NCI-H524 (cell line): Measurements from ENCODE around the gene CRTC3.
"Not testable (repeated sequence)": the region's sequence is repeated elsewhere in the genome, so short reads cannot be mapped to it uniquely, and the experiment has no call there.

Source experiments
- DNase-seq, 2 experiments: peaks; one replicate each; lab custom pipeline; 2025; lab: John Stamatoyannopoulos, UW

CRTC3 gene

DNA sequence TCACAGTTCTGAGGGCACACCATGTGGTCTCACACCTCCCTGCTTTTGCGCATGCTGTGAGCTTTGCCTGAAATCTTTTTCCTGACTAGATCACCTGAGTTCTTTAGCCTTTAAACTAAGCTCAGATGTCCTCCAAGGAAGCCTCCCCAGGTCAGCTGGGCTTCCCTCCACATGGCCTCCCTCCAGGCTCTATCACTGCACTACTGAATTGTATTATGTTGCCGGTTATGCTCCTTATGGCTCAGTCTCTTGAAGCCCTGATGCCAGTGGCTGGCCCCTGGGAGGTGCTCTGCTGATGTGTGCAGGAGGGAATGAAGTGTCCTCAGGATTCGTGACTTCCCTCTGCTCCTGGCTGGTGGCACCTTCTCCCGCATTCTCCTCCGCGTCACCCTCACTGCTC, 94.1 kb downstream of the CRTC3 start:
- DNase-seq = peak in 1 of 2 experiments; percentile 35

- peak in 1 of 2 experiments; percentile 32 for DNase-seq
These were observed 94.7 kb downstream of the CRTC3 start for GRCh38 chr15:90624278-90624981.

GRCh38 chr15:90625037-90625436, 95.3 kb downstream of the CRTC3 start:
- DNase-seq = no peak

GRCh38 chr15:90629217-90629616, 99.5 kb downstream of the CRTC3 start:
- DNase-seq = no peak

DNA sequence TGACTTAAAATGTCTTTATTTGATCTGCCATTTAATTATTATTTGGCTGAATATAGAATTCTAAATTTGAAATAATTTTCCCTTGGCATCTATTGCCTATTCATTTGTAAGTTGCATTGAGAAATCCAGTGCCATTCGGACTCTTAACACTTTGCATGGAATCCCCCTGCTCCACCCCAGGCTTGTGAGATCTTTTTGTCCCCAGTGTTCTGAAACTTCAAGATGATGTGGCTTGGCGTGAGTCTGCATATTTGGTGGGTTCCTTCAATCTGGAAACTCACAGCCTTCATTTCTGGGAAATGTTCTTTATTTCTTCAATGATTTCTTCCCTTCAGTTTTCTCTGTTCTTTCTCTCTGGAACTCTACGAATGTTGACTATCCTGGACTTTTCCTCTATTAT, 103.6 kb downstream of the CRTC3 start:
- DNase-seq = no peak

GRCh38 chr15:90636993-90637392, 107.3 kb downstream of the CRTC3 start:
- DNase-seq = not testable (repeated sequence)

DNA sequence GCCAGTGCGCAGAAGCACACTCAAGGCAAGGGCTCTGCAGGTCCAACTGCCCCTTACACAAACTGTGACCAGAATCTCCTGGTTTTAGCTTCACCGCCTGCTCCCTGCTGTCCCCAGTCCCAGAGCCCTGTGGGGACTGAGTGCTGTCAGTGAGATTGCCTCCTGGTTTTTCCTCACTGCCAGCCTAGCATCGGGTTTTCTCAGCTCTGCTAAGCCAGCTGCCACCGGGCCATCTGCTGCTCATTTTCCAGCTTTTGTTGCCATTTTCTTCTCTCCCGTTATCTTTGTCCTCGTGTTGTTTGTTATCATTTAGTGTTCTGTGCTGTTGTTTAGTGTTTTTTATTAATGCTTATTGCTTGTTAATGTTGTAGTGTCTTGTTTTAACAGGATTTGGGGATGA, 108.0 kb downstream of the CRTC3 start:
- DNase-seq = peak; percentile 97 to 98

DNA sequence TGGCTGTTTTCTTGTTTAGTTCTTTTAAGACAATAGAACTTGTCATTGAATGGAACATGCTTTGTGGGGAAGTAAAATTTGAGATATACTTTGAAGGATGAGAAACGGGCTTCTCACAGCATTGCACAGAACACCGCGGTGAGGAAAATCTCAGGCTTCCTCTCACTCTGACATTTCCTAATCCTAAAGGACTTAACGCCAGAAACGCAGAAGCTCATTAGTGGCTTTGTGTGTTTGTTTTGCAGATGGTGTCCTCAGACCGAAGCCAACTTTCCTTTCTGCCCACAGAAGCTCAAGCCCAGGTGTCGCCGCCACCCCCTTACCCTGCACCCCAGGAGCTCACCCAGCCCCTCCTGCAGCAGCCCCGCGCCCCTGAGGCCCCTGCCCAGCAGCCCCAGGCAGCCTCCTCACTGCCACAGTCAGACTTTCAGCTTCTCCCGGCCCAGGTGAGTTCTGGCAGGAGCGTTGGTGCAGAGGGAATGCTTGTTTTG, 108.5 kb downstream of the CRTC3 start:
- peak; percentile 71 to 92 for DNase-seq

DNA sequence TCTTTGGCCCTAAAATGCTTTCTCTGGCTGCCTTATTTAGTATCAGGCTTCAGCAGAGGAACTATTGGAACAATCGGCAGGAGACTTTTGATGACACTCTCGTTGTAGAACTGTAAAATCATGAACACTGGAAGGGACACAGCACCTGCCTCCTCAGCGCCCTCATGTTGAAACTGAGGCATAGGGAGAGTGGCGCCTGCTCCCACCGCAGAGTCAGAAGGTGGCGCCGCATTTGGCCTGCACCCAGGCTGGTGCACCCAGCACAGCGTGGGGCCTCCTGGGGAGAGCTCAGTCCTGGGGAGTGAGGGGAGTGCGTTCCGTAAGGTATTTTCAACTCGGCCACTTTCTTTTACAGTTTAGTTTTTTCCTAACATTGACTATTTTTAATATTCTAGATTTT, 109.2 kb downstream of the CRTC3 start:
- DNase-seq = no peak

DNA sequence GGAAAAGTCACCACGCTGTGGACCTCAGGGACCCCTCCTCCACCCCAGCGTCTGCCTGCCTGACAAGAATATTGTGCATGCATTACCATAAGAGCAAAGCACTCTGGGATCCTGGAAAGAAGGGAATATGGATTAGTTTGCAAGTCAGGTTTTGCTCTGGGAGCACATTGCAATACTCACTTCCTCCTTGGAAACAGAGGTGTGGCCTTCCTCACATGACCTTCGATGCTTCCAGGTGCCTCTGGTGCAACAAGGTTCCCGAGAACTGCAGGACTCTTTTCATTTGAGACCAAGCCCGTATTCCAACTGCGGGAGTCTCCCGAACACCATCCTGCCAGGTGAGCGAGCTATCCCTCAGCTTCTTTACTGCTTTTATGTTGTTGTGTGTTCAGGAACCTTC, 111.1 kb downstream of the CRTC3 start:
- no peak for DNase-seq

DNA sequence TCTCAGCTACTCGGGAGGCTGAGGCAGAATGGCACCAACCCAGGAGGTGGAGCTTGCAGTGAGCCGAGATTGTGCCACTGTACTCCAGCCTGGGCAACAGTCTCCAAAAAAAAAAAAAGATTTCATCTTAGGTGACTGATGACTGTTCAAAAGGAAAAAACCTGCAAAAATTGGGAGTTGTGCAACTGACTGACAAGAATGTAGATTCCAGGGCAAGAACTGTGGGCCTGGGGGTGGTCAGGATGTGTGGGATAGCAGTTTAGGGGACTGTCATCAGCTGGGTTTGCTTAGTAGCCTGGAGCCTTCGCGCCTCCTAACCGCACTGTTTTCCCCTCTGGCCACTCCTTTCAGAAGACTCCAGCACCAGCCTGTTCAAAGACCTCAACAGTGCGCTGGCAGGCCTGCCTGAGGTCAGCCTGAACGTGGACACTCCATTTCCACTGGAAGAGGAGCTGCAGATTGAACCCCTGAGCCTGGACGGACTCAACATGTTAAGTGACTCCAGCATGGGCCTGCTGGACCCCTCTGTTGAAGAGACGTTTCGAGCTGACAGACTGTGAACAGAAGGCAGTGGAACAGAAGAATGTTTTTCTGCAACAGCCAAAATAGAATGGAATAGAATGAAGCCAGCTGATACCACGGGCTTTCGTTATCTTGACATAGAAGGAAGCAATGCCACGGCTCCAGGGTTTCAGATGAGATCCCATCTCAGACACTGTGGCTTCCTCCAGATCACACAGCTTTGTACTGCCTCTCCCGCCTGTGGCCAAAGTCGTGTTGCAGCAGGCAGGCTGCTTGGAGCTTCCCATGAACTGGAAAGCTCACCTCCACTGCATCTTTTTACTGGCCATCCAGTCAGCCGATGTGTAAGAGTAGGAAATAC, 112.1 kb downstream of the CRTC3 start:
- DNase-seq = no peak

- DNase-seq = no peak
These were observed 113.0 kb downstream of the CRTC3 start for GRCh38 chr15:90642464-90643300.

DNA sequence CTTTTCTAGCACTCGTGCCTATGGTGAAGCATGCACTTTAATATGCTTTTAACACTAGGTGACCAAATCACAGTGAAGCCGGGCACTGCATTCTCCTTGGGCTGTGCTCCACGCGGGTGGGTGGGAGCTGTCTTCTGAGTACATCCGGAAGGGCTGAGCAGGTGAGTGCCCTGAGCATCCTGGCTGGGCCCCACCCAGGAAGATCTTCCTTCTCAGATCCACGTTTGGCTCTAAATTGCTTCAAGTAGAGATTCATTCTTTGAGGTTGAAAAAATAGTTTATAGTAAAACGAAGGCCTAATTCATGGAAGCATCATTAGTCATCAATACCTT, 113.5 kb downstream of the CRTC3 start:
- DNase-seq = no peak

DNA sequence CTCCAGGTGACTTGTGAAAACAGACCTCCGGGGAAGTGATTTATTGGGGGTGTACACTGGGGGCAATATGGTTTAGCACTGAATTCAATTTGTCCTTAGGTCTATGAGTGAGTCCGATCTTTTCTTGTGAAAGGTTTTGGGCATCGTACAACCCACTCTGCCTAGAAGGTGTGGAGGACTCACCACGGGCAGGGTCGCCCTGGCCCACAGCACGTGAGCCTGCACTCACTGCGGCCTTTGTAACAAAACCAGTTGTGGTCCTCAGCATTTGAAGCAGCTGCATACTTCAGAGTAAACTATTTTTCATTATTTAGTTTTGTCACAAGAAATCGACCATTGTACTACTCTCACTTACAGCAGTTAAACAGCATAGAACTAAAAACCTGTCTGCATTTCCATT, 114.8 kb downstream of the CRTC3 start:
- DNase-seq = no peak

- peak; percentile 71 to 89 for DNase-seq
These were observed 115.4 kb downstream of the CRTC3 start for GRCh38 chr15:90644952-90645725.

DNA sequence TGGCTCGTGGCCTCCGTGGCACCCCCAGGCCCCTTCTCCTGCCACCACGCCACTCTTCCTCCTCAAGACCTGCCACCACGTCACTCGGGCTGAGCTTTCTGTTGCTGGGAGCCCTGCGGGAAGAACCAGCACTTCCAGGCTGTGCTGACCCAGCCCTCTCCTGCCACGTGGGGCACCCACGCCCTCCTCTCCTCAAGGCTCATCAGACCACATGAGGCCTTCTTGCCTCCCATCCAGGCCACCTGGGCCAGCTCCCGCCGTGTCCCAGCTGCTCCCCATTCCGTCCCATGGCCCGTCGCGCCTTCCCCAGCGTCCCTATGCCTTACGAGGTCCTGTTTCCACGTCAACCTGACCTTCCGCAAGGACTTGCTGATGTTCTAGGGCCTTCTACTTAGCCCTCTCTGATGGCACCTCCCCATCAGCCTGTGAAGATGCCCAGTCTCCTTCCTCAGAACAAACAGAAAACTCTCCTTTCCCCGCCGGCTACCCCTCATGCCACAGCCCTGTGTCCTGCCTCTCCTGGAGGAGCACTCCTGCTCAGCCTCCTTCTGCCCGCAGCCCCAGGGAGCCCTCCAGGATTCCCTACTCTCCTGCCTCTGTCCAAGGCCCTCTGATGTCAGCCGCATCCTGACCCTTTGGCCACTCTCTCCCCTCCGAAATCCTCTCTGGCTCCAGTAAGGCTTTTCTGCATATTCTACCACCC, 116.3 kb downstream of the CRTC3 start:
- DNase-seq = peak in 1 of 2 experiments; percentile 13

- no peak for DNase-seq
These were observed 117.1 kb downstream of the CRTC3 start for GRCh38 chr15:90646662-90647305.

- DNase-seq = no peak
These were observed 117.6 kb downstream of the CRTC3 start for GRCh38 chr15:90647326-90647725.

- DNase-seq = peak in 1 of 2 experiments; percentile 73
These were observed 118.7 kb downstream of the CRTC3 start for GRCh38 chr15:90648137-90649070.
